ENCODE results near the gene TOLLIP. TPM values are rescaled to one million over a fixed set of nuclear protein-coding genes. Genes with fewer than 3 reads are reported as not detected.

TOLLIP gene
- total and polyA plus RNA-seq, 9 donors: 14.1 to 60.8 (median 44.8) TPM

GRCh38 chr11:1260023-1260501 lies 49.4 kb downstream of the TOLLIP start:
- WGBS, 3 donors: 59 to 75% (median 69%) methylated on average over 5 to 10 of the region's 10 CpGs
- Histone ChIP-seq H3K27ac (no peak overlapping the region), H3K4me1 (ENCODE audit: insufficient read depth) (peaks cover 10% of the 10 kb centered on the region), H3K9me3 (no peaks in the 10 kb centered on the region), H3K4me3 (no peak overlapping the region), H3K27me3 (no peaks in the 10 kb centered on the region), H3K36me3 (no peaks in the 10 kb centered on the region)
- no peak for DNase-seq
- no peak for TF ChIP-seq POLR2A (IDR thresholded peaks at IDR 0.05)
- no peak for TF ChIP-seq EP300 (IDR thresholded peaks at IDR 0.05)
- TF ChIP-seq CTCF (IDR thresholded peaks at IDR 0.05): no peak
- intact Hi-C loops (cut with DNase I): loop anchor here in 1 of 4 donors (10.0 kb wide), 1 partner anchor 275 kb away; no protein-coding TSS in a partner anchor

- H3K36me3 ChIP-seq: no peaks in the 10 kb centered on the region
- H3K27ac ChIP-seq: no peak overlapping the region
- TF ChIP-seq POLR2A (IDR thresholded peaks at IDR 0.05): no peak
- no peak overlapping the region for H3K4me3 ChIP-seq
- H3K4me1 ChIP-seq (ENCODE audit: insufficient read depth): peaks cover 10% of the 10 kb centered on the region
- H3K9me3 ChIP-seq: no peaks in the 10 kb centered on the region
- DNase-seq: no peak
- intact Hi-C loops (cut with DNase I): no loop called here
- no peaks in the 10 kb centered on the region for H3K27me3 ChIP-seq
- 70 to 83% (median 73%) methylated on average over 7 to 9 of the region's 9 CpGs for WGBS, 3 donors
Observed at GRCh38 chr11:1259561-1259960, 49.9 kb downstream of the TOLLIP start.

- 62 to 68% (median 65%) methylated on average over 3 to 7 of the region's 7 CpGs for WGBS, 3 donors
- intact Hi-C loops (cut with DNase I): no loop called here
- Histone ChIP-seq H3K27me3 (no peaks in the 10 kb centered on the region), H3K4me3 (no peak overlapping the region), H3K36me3 (no peaks in the 10 kb centered on the region), H3K9me3 (no peaks in the 10 kb centered on the region), H3K27ac (no peak overlapping the region), H3K4me1 (ENCODE audit: insufficient read depth) (peaks cover 10% of the 10 kb centered on the region)
- TF ChIP-seq POLR2A (IDR thresholded peaks at IDR 0.05) (no peak), CTCF (IDR thresholded peaks at IDR 0.05) (no peak), EP300 (IDR thresholded peaks at IDR 0.05) (no peak)
- DNase-seq: no peak
Observed at GRCh38 chr11:1259076-1259461, 50.4 kb downstream of the TOLLIP start.

- Histone ChIP-seq H3K27me3 (no peaks in the 10 kb centered on the region), H3K27ac (no peak overlapping the region), H3K36me3 (no peaks in the 10 kb centered on the region), H3K4me1 (ENCODE audit: insufficient read depth) (peaks cover 10% of the 10 kb centered on the region), H3K4me3 (no peak overlapping the region), H3K9me3 (no peaks in the 10 kb centered on the region)
- TF ChIP-seq POLR2A (IDR thresholded peaks at IDR 0.05): no peak
- WGBS, 3 donors: 54 to 71% (median 62%) methylated on average over 11 to 13 of the region's 13 CpGs
- no peak for DNase-seq
- intact Hi-C loops (cut with DNase I): no loop called here
Observed at GRCh38 chr11:1258401-1259075, 50.9 kb downstream of the TOLLIP start.

- no peak for DNase-seq
- TF ChIP-seq EP300 (IDR thresholded peaks at IDR 0.05): no peak
- TF ChIP-seq CTCF (IDR thresholded peaks at IDR 0.05): no peak
- TF ChIP-seq POLR2A (IDR thresholded peaks at IDR 0.05): no peak
- no peaks in the 10 kb centered on the region for H3K9me3 ChIP-seq
- H3K27ac ChIP-seq: no peak overlapping the region
- no peak overlapping the region for H3K4me3 ChIP-seq
- 73 to 81% (median 80%) methylated on average over 14 to 16 of the region's 16 CpGs for WGBS, 3 donors
- no peaks in the 10 kb centered on the region for H3K36me3 ChIP-seq
- H3K4me1 ChIP-seq (ENCODE audit: insufficient read depth): peaks cover 10% of the 10 kb centered on the region
- no peaks in the 10 kb centered on the region for H3K27me3 ChIP-seq
- intact Hi-C loops (cut with DNase I): no loop called here
Observed at GRCh38 chr11:1257916-1258315, 51.5 kb downstream of the TOLLIP start.

All from ovary (tissue), 9 donors.